GM18867 (cell line): ENCODE data around the gene LSM12.
"Not testable (repeated sequence)": the region's sequence is repeated elsewhere in the genome, so short reads cannot be mapped to it uniquely, and the experiment has no call there.

Experiments
- ATAC-seq: cut with Tn5 transposase; IDR thresholded peaks from one replicate; pipeline ENCODE4 v1.9.1; 2021; ENCODE audit warnings: mild to moderate bottlenecking, moderate library complexity; ENCODE audit not compliant: unreplicated experiment

The LSM12 gene

GRCh38 chr17:44076716-44077594 lies 10.5 kb upstream of the LSM12 start:
- ATAC-seq, result no peak

GRCh38 chr17:44075598-44076293 lies 9.3 kb upstream of the LSM12 start:
- ATAC-seq, result no peak

GRCh38 chr17:44074911-44075285 lies 8.4 kb upstream of the LSM12 start:
- no peak for ATAC-seq

- no peak for ATAC-seq
Measured at GRCh38 chr17:44074231-44074910, 7.9 kb upstream of the LSM12 start.

- no peak for ATAC-seq
Measured at GRCh38 chr17:44071772-44072171, 5.3 kb upstream of the LSM12 start.

GRCh38 chr17:44071198-44071520 lies 4.7 kb upstream of the LSM12 start:
- ATAC-seq, result no peak

GRCh38 chr17:44070455-44071197 lies 4.2 kb upstream of the LSM12 start, which contains the start of gene G6PC3:
G6PC3 (plus strand) TSS chr17:44070735; CDS start chr17:44070966, 231 bp downstream.
- peak; percentile 66 for ATAC-seq

GRCh38 chr17:44069974-44070454 lies 3.5 kb upstream of the LSM12 start:
- ATAC-seq, result no peak

- no peak for ATAC-seq
Measured at GRCh38 chr17:44067545-44067940, 1.1 kb upstream of the LSM12 start.

- ATAC-seq, result no peak
Measured at GRCh38 chr17:44065668-44066203, 735 bp downstream of the LSM12 start.

- ATAC-seq, result no peak
Measured at GRCh38 chr17:44063704-44064639, 2.5 kb downstream of the LSM12 start.

GRCh38 chr17:44062871-44063270 lies 3.6 kb downstream of the LSM12 start:
- ATAC-seq, result no peak

- ATAC-seq, result no peak
Measured at GRCh38 chr17:44061446-44061845, 5.0 kb downstream of the LSM12 start.

- ATAC-seq, result no peak
Measured at GRCh38 chr17:44059101-44059892, 7.2 kb downstream of the LSM12 start.

GRCh38 chr17:44053125-44053872 lies 13.2 kb downstream of the LSM12 start:
- ATAC-seq, result no peak

- no peak for ATAC-seq
Measured at GRCh38 chr17:44049294-44050060, 17.0 kb downstream of the LSM12 start.

GRCh38 chr17:44046893-44047292 lies 19.6 kb downstream of the LSM12 start:
- ATAC-seq, result not testable (repeated sequence)
